Measurements from ENCODE around the gene GLOD4. TPM values are rescaled to one million over a fixed set of nuclear protein-coding genes. Genes with fewer than 3 reads are reported as not detected.
"Not testable (repeated sequence)": the region's sequence is repeated elsewhere in the genome, so short reads cannot be mapped to it uniquely, and the experiment has no call there.

The GLOD4 gene, protein sequence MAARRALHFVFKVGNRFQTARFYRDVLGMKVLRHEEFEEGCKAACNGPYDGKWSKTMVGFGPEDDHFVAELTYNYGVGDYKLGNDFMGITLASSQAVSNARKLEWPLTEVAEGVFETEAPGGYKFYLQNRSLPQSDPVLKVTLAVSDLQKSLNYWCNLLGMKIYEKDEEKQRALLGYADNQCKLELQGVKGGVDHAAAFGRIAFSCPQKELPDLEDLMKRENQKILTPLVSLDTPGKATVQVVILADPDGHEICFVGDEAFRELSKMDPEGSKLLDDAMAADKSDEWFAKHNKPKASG
- polyA plus RNA-seq (ENCODE audit: low read depth in 6 of 6): 10 to 100 TPM; 68.9 to 83.9 (median 81.3) TPM

DNA sequence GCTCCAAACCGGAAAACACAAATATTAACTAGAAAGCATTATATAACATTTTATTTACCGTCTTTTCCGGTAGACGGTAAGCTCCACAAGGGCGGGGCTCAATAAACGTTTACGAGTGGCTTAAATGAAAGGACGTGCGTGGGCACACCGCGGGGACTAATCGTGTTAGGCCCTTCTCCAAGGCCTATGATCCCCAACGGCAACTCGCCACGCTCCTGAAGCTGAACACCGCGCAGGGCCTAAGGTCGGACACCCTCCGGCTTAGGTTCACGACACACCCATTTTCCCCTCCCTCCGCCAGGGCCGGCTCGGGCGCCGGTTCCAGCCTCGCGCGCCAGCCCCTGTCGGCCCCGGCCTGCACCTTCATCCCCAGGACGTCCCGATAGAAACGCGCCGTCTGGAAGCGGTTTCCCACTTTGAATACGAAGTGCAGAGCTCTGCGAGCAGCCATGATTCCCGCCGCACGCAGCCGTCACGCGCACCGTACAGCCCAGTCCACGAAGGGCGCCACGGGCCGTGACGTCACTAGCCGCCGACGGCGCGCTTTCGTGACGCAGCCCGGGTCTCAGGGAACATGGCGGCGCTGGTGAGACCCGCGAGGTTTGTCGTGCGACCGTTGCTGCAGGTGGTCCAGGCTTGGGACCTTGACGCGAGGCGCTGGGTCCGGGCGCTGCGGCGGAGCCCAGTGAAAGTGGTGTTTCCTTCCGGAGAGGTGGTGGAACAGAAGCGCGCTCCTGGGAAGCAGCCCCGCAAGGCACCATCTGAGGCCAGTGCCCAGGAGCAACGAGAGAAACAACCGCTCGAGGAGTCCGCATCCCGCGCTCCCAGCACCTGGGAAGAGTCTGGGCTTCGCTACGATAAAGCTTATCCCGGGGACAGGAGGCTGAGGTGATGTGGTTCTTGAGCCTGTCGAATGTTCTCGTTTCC is at the start of gene GLOD4, which contains the start of gene MRM3:
Gene GLOD4, minus strand, starts transcription at position 476 of the 927 bp plus-strand sequence. Its CDS starts 25 bp downstream, at position 451.
Gene MRM3, plus strand, starts transcription at position 549 of the 927 bp plus-strand sequence. Its CDS starts 26 bp downstream, at position 575.
- peaks cover 6 to 9% of the 10 kb centered on the region in 2 donors for H3K36me3 Mint-ChIP-seq
- H3K4me3 Mint-ChIP-seq: peak within 1 kb of the TSS; percentile 98 to 100 (median 98)
- peaks cover 23 to 38% (median 29%) of the 10 kb centered on the region in 3 donors for H3K4me1 Mint-ChIP-seq
- ATAC-seq (ENCODE audit: low read depth in 2 of 2) (peak; percentile 95 to 96), DNase-seq (peak; percentile 95)
- H3K27me3 Mint-ChIP-seq: no peaks in the 10 kb centered on the region
- H3K9me3 Mint-ChIP-seq: no peaks in the 10 kb centered on the region
- peak within 1 kb of the TSS; percentile 97 to 100 (median 98) for H3K27ac Mint-ChIP-seq

DNA sequence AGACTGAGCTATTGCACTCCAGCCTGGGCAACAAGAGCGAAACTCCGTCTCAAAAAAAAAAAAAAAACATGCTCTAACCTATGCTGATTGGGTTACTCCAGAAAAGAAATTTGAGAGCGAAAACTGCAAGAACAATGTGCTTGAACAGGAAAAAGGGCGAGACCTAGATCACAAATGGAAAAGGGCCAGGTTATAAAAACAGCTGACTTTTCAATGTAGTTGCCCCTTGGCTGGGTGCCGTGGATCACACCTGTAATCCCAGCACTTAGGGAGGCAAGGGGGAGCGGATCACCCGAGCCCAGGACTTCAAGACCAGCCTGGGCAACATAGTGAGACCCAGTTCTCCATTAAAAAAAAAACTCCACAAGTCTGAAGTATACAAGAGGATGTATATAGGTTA is 48.9 kb upstream of the GLOD4 start:
- Mint-ChIP-seq H3K27me3 (peaks cover 0 to 17% (median 8%) of the 10 kb centered on the region in 3 donors), H3K4me3 (no peak overlapping the region), H3K9me3 (peaks cover 3 to 14% (median 5%) of the 10 kb centered on the region in 7 donors), H3K27ac (no peak overlapping the region), H3K4me1 (no peaks in the 10 kb centered on the region), H3K36me3 (no peaks in the 10 kb centered on the region)
- ATAC-seq (ENCODE audit: low read depth in 2 of 2) (no peak), DNase-seq (no peak)

DNA sequence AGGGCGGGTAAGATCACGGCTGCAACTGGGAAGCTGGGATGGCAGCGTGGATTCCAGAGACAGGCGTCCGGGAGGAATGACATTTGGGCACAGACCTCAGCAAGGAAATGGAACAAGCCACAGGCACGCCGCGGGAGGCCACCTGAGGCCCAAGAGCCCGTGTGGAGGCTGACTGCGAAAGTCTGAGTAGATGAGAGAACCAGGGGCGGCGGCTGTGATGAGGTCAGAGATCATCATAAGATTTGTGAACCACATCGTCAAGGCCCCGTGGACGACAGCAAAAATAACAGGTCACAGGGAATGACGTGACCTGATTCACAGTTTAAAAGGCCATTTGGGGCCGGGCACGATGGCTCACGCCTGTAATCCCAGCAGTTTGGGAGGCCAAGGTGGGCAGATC is 48.3 kb upstream of the GLOD4 start:
- Mint-ChIP-seq H3K27me3 (peaks cover 0 to 17% (median 8%) of the 10 kb centered on the region in 3 donors), H3K27ac (no peak overlapping the region), H3K4me1 (no peaks in the 10 kb centered on the region), H3K9me3 (peaks cover 3 to 14% (median 5%) of the 10 kb centered on the region in 7 donors), H3K36me3 (no peaks in the 10 kb centered on the region), H3K4me3 (no peak overlapping the region)
- no peak for ATAC-seq (ENCODE audit: low read depth in 2 of 2)
- DNase-seq: no peak

DNA sequence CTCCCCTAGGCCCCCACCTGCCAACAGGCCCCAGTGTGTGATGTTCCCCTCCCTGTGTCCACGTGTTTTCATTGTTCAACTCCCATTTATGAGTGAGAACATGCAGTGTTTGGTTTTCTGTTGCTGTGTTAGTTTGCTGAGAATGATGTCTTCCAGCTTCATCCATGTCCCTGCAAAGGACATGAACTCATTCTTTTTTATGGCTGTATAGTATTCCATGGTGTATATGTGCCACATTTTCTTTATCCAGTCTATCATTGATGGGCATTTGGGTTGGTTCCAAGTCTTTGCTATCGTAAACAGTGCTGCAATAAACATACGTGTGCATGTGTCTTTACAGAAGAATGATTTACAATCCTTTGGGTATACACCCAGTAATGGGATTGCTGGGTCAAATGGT is 47.5 kb upstream of the GLOD4 start:
- Mint-ChIP-seq H3K9me3 (peaks cover 3 to 14% (median 5%) of the 10 kb centered on the region in 7 donors), H3K27me3 (peaks cover 0 to 17% (median 8%) of the 10 kb centered on the region in 3 donors)
- not testable (repeated sequence) for H3K4me1 Mint-ChIP-seq; H3K36me3 Mint-ChIP-seq; DNase-seq; H3K27ac Mint-ChIP-seq; H3K4me3 Mint-ChIP-seq; ATAC-seq (ENCODE audit: low read depth in 2 of 2)

- Mint-ChIP-seq H3K36me3 (no peaks in the 10 kb centered on the region), H3K4me1 (no peaks in the 10 kb centered on the region), H3K4me3 (no peak overlapping the region), H3K27me3 (peaks cover 0 to 17% (median 8%) of the 10 kb centered on the region in 3 donors), H3K27ac (no peak overlapping the region), H3K9me3 (peaks cover 3 to 14% (median 5%) of the 10 kb centered on the region in 7 donors)
- ATAC-seq (ENCODE audit: low read depth in 2 of 2): no peak
- no peak for DNase-seq
These were observed 46.7 kb upstream of the GLOD4 start for GRCh38 chr17:828761-829160.

- no peaks in the 10 kb centered on the region for H3K36me3 Mint-ChIP-seq
These were observed 44.7 kb upstream of the GLOD4 start for GRCh38 chr17:826778-827177.

GRCh38 chr17:825216-825615 is 43.1 kb upstream of the GLOD4 start:
- H3K27ac Mint-ChIP-seq: no peak overlapping the region
- DNase-seq (no peak), ATAC-seq (ENCODE audit: low read depth in 2 of 2) (no peak)
- peaks cover 0 to 15% (median 6%) of the 10 kb centered on the region in 3 donors for H3K27me3 Mint-ChIP-seq
- H3K4me3 Mint-ChIP-seq: no peak overlapping the region
- H3K9me3 Mint-ChIP-seq: peaks cover 0 to 3% (median 3%) of the 10 kb centered on the region in 7 donors
- no peaks in the 10 kb centered on the region for H3K36me3 Mint-ChIP-seq
- peaks cover 0 to 2% (median 0%) of the 10 kb centered on the region in 3 donors for H3K4me1 Mint-ChIP-seq

More at GRCh38 chr17:826778-827177, 44.7 kb upstream of the GLOD4 start:
- Mint-ChIP-seq H3K9me3 (peaks cover 1 to 11% (median 3%) of the 10 kb centered on the region in 7 donors), H3K27ac (no peak overlapping the region), H3K4me3 (no peak overlapping the region), H3K4me1 (peaks cover 0 to 2% (median 0%) of the 10 kb centered on the region in 3 donors), H3K27me3 (peaks cover 0 to 17% (median 8%) of the 10 kb centered on the region in 3 donors)
- ATAC-seq (ENCODE audit: low read depth in 2 of 2) (no peak), DNase-seq (no peak)

DNA sequence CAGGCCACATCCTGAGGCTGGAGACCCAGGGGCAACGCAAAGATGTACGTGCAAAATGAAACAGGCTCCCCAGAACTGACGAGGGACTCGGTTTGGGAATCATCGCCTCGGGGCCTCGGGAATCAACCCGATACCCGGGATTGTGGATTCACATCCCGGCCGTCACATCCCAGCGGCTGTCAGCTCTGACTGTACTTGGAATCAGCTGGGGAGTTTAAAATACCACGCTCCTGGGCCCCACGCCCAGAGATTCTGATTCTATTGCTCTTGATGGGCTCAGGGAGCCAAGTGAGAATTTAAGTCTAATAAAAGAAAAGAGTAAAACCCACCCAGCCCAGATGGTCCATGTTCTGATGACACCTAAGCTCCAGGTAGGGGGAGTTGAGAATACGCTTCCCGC is 42.3 kb upstream of the GLOD4 start:
- H3K27me3 Mint-ChIP-seq: peaks cover 0 to 7% (median 0%) of the 10 kb centered on the region in 3 donors
- peaks cover 0 to 2% (median 0%) of the 10 kb centered on the region in 7 donors for H3K9me3 Mint-ChIP-seq
- ATAC-seq (ENCODE audit: low read depth in 2 of 2) (no peak), DNase-seq (no peak)
- H3K27ac Mint-ChIP-seq: no peak overlapping the region
- H3K36me3 Mint-ChIP-seq: no peaks in the 10 kb centered on the region
- H3K4me3 Mint-ChIP-seq: no peak overlapping the region
- H3K4me1 Mint-ChIP-seq: peaks cover 0 to 2% (median 0%) of the 10 kb centered on the region in 3 donors

DNA sequence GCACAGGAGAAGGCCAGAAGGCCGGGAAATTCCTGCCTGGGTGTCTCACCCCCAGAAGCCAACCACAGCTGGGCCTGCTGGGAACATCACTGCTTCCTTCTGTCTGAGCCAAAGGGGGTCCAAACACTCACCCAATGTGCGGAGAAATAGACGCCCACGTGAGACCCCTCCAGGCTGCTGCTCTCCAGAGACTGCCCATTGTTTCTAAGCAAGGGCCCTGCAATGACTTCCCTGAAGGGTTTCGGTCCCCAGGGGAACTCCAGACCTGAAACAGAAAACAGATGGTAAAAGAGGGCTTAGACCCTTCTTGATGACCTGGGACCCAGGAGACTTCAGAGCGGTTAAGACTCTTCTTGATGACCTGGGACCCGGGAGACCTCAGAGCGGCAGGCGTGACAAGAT is 41.4 kb upstream of the GLOD4 start:
- Mint-ChIP-seq H3K9me3 (peaks cover 0 to 2% (median 0%) of the 10 kb centered on the region in 7 donors), H3K4me1 (peaks cover 0 to 2% (median 0%) of the 10 kb centered on the region in 3 donors), H3K27ac (no peak overlapping the region), H3K4me3 (peak overlapping the region in 1 of 8 donors; percentile 35), H3K36me3 (no peaks in the 10 kb centered on the region), H3K27me3 (peaks cover 0 to 7% (median 0%) of the 10 kb centered on the region in 3 donors)
- DNase-seq: no peak
- peak in 1 of 2 donors; percentile 30 for ATAC-seq (ENCODE audit: low read depth in 2 of 2)

GRCh38 chr17:819251-819650 is 37.2 kb upstream of the GLOD4 start:
- Mint-ChIP-seq H3K27ac (no peak overlapping the region), H3K4me1 (peaks cover 0 to 2% (median 0%) of the 10 kb centered on the region in 3 donors), H3K9me3 (peaks cover 0 to 3% (median 0%) of the 10 kb centered on the region in 7 donors), H3K27me3 (peaks cover 0 to 7% (median 0%) of the 10 kb centered on the region in 3 donors), H3K36me3 (no peaks in the 10 kb centered on the region), H3K4me3 (no peak overlapping the region)
- DNase-seq (no peak), ATAC-seq (ENCODE audit: low read depth in 2 of 2) (no peak)

DNA sequence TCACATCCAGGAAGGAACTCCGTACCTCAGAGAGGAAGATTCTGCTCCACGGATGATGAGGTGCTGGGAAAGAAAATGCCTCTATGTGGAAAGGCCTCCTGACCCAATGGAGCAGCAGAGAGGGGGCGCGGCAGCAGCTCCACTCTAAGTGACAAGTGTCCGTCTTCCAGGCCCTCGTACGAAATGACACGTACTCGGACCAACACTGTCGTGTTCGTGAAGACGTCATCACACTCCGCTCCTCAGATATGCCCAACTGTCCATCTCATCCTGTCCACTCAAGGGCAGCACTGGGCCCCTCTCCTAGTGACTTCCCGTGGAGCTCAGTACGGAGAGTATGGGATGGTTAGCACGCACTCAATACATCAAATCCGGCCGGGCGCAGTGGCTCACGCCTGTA is 32.3 kb upstream of the GLOD4 start:
- DNase-seq (no peak), ATAC-seq (ENCODE audit: low read depth in 2 of 2) (no peak)
- Mint-ChIP-seq H3K9me3 (peaks cover 0 to 3% (median 0%) of the 10 kb centered on the region in 7 donors), H3K27me3 (peaks cover 5 to 17% (median 9%) of the 10 kb centered on the region in 3 donors), H3K27ac (no peak overlapping the region), H3K36me3 (no peaks in the 10 kb centered on the region), H3K4me1 (no peaks in the 10 kb centered on the region), H3K4me3 (no peak overlapping the region)

DNA sequence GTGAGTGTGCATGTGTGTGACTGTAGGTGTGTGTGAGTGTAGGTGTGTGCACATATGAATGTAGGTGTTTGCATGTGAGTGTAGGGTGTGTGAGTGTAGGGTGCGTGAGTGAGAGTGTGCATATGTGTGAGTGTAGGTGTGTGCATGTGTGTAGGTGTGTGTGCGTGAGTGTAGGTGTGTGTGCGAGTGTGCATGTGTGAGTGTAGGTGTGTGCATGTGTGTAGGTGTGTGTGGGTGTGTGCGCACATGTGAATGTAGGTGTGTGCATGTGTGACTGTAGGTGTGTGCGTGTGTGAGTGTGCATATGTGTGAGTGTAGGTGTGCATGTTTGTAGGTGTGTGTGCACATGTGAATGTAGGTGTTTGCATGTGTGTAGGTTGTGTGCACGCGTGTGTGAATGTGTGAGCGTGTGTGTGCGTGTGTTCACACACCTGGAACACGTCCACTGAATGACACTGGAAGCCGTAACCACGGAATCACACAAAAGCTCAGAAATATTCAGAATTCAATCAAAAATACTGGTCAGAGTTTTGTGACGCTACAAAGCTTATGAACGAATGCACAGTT is 30.6 kb upstream of the GLOD4 start:
- Mint-ChIP-seq H3K4me3 (peak overlapping the region in 1 of 8 donors; percentile 53), H3K27ac (peak overlapping the region in 1 of 6 donors; percentile 39), H3K9me3 (peaks cover 0 to 3% (median 0%) of the 10 kb centered on the region in 7 donors), H3K27me3 (peaks cover 5 to 19% (median 9%) of the 10 kb centered on the region in 3 donors), H3K36me3 (no peaks in the 10 kb centered on the region), H3K4me1 (no peaks in the 10 kb centered on the region)
- ATAC-seq (ENCODE audit: low read depth in 2 of 2): no peak
- no peak for DNase-seq

Measured in naive B cell (primary cell).